ENCODE results near the gene HABP4. TPM values are rescaled to one million over a fixed set of nuclear protein-coding genes. Genes with fewer than 3 reads are reported as not detected.

HABP4 gene
- polyA plus RNA-seq, 2 donors = 3.1 to 3.2 TPM

GRCh38 chr9:96462541-96462940, 12.6 kb downstream of the HABP4 start:
- Histone ChIP-seq H3K4me1 (ENCODE audit: control insufficient read depth in 2 of 2, insufficient read depth in 2 of 2, low read length in 1 of 2) (no peaks in the 10 kb centered on the region), H3K27me3 (ENCODE audit: control insufficient read depth in 1 of 2, insufficient read depth in 2 of 2, low read length in 2 of 2) (no peaks in the 10 kb centered on the region), H3K9me3 (ENCODE audit: control insufficient read depth in 2 of 2, insufficient read depth in 1 of 2, low read depth in 1 of 2, low read length in 1 of 2) (no peaks in the 10 kb centered on the region), H3K4me3 (ENCODE audit: low read depth in 1 of 2, low read length in 2 of 2) (no peak overlapping the region), H3K36me3 (ENCODE audit: control insufficient read depth in 2 of 2, insufficient read depth in 2 of 2, low read length in 1 of 2) (peaks cover 0 to 4% of the 10 kb centered on the region in 2 donors), H3K27ac (ENCODE audit: low read depth in 2 of 2, low read length in 1 of 2) (no peak overlapping the region)
- 93 to 95% methylated on average over 6 of the region's 6 CpGs for WGBS, 2 donors

- no peak overlapping the region for H3K27ac ChIP-seq (ENCODE audit: low read depth in 2 of 2, low read length in 1 of 2)
- WGBS, 2 donors = 80 to 82% methylated on average over 6 of the region's 6 CpGs
- H3K27me3 ChIP-seq (ENCODE audit: control insufficient read depth in 1 of 2, insufficient read depth in 2 of 2, low read length in 2 of 2) = no peaks in the 10 kb centered on the region
- H3K36me3 ChIP-seq (ENCODE audit: control insufficient read depth in 2 of 2, insufficient read depth in 2 of 2, low read length in 1 of 2) = peaks cover 0 to 6% of the 10 kb centered on the region in 2 donors
- H3K4me3 ChIP-seq (ENCODE audit: low read depth in 1 of 2, low read length in 2 of 2) = no peak overlapping the region
- H3K4me1 ChIP-seq (ENCODE audit: control insufficient read depth in 2 of 2, insufficient read depth in 2 of 2, low read length in 1 of 2) = no peaks in the 10 kb centered on the region
- H3K9me3 ChIP-seq (ENCODE audit: control insufficient read depth in 2 of 2, insufficient read depth in 1 of 2, low read depth in 1 of 2, low read length in 1 of 2) = no peaks in the 10 kb centered on the region
Observed at GRCh38 chr9:96464426-96464825, 14.5 kb downstream of the HABP4 start.

DNA sequence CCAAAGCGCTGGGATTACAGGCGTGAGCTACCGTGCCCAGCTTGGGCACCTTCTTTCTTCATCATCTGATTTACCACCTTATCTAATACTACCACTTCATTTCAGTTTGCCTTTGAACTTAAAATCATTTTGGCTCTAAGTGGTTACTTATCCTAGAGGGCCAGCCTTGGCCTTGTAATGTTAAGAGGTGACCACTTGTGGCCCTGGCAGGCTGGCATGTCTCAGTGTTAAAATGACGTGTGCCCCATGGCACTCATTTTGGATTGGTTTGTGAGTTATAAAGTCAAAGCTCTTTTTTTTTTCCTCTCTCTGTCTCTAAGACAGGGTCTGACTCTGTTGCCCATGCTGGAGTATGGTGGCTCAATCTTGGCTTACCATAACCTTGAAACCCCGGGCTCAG, 17.8 kb downstream of the HABP4 start:
- Histone ChIP-seq H3K4me1 (ENCODE audit: control insufficient read depth in 2 of 2, insufficient read depth in 2 of 2, low read length in 1 of 2) (no peaks in the 10 kb centered on the region), H3K27me3 (ENCODE audit: control insufficient read depth in 1 of 2, insufficient read depth in 2 of 2, low read length in 2 of 2) (no peaks in the 10 kb centered on the region), H3K36me3 (ENCODE audit: control insufficient read depth in 2 of 2, insufficient read depth in 2 of 2, low read length in 1 of 2) (peaks cover 5 to 6% of the 10 kb centered on the region in 2 donors), H3K27ac (ENCODE audit: low read depth in 2 of 2, low read length in 1 of 2) (no peak overlapping the region), H3K9me3 (ENCODE audit: control insufficient read depth in 2 of 2, insufficient read depth in 1 of 2, low read depth in 1 of 2, low read length in 1 of 2) (no peaks in the 10 kb centered on the region), H3K4me3 (ENCODE audit: low read depth in 1 of 2, low read length in 2 of 2) (no peak overlapping the region)
- 95 to 99% methylated on average over 5 of the region's 5 CpGs for WGBS, 2 donors

- no peak overlapping the region for H3K27ac ChIP-seq (ENCODE audit: low read depth in 2 of 2, low read length in 1 of 2)
- no peak overlapping the region for H3K4me3 ChIP-seq (ENCODE audit: low read depth in 1 of 2, low read length in 2 of 2)
- H3K9me3 ChIP-seq (ENCODE audit: control insufficient read depth in 2 of 2, insufficient read depth in 1 of 2, low read depth in 1 of 2, low read length in 1 of 2) = no peaks in the 10 kb centered on the region
- H3K36me3 ChIP-seq (ENCODE audit: control insufficient read depth in 2 of 2, insufficient read depth in 2 of 2, low read length in 1 of 2) = peaks cover 5 to 8% of the 10 kb centered on the region in 2 donors
- H3K27me3 ChIP-seq (ENCODE audit: control insufficient read depth in 1 of 2, insufficient read depth in 2 of 2, low read length in 2 of 2) = no peaks in the 10 kb centered on the region
- H3K4me1 ChIP-seq (ENCODE audit: control insufficient read depth in 2 of 2, insufficient read depth in 2 of 2, low read length in 1 of 2) = no peaks in the 10 kb centered on the region
- WGBS, 2 donors = 86 to 90% methylated on average over 4 of the region's 4 CpGs
Observed at GRCh38 chr9:96476013-96476412, 26.0 kb downstream of the HABP4 start.

- Histone ChIP-seq H3K36me3 (ENCODE audit: control insufficient read depth in 2 of 2, insufficient read depth in 2 of 2, low read length in 1 of 2) (peaks cover 5 to 8% of the 10 kb centered on the region in 2 donors), H3K4me3 (ENCODE audit: low read depth in 1 of 2, low read length in 2 of 2) (no peak overlapping the region), H3K27me3 (ENCODE audit: control insufficient read depth in 1 of 2, insufficient read depth in 2 of 2, low read length in 2 of 2) (no peaks in the 10 kb centered on the region), H3K9me3 (ENCODE audit: control insufficient read depth in 2 of 2, insufficient read depth in 1 of 2, low read depth in 1 of 2, low read length in 1 of 2) (no peaks in the 10 kb centered on the region), H3K27ac (ENCODE audit: low read depth in 2 of 2, low read length in 1 of 2) (no peak overlapping the region), H3K4me1 (ENCODE audit: control insufficient read depth in 2 of 2, insufficient read depth in 2 of 2, low read length in 1 of 2) (no peaks in the 10 kb centered on the region)
- WGBS, 2 donors = 67 to 75% methylated on average over 5 of the region's 5 CpGs
Observed at GRCh38 chr9:96476591-96476990, 26.6 kb downstream of the HABP4 start.

DNA sequence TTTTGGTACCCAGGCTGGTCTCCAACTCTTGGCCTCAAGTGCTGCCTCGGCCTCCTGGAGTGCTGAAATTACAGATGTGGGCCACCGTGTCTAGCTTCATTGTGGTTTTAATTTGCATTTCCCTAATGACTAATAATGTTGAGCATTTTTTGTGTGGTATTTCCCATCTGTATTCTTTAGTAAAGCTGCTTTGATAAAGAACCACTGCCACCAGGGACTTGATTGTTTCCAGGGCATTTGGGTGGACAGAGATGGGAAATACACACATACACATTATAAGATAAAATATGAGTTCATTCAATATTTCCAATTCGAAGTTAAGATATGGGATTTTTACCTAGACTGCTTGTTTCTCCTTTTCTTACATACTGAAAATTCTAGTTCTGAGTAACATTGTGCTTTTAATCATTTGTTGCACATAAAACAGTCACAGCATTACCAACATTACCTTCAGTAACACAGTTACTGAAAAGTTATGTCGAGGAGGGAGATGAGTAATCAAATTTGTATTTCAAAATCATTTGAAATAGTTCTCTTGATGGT, 28.9 kb downstream of the HABP4 start:
- Histone ChIP-seq H3K9me3 (ENCODE audit: control insufficient read depth in 2 of 2, insufficient read depth in 1 of 2, low read depth in 1 of 2, low read length in 1 of 2) (no peaks in the 10 kb centered on the region), H3K36me3 (ENCODE audit: control insufficient read depth in 2 of 2, insufficient read depth in 2 of 2, low read length in 1 of 2) (peaks cover 0 to 4% of the 10 kb centered on the region in 2 donors), H3K4me3 (ENCODE audit: low read depth in 1 of 2, low read length in 2 of 2) (no peak overlapping the region), H3K27me3 (ENCODE audit: control insufficient read depth in 1 of 2, insufficient read depth in 2 of 2, low read length in 2 of 2) (no peaks in the 10 kb centered on the region), H3K27ac (ENCODE audit: low read depth in 2 of 2, low read length in 1 of 2) (no peak overlapping the region), H3K4me1 (ENCODE audit: control insufficient read depth in 2 of 2, insufficient read depth in 2 of 2, low read length in 1 of 2) (no peaks in the 10 kb centered on the region)
- WGBS, 2 donors = 73 to 78% methylated on average over 4 of the region's 4 CpGs

DNA sequence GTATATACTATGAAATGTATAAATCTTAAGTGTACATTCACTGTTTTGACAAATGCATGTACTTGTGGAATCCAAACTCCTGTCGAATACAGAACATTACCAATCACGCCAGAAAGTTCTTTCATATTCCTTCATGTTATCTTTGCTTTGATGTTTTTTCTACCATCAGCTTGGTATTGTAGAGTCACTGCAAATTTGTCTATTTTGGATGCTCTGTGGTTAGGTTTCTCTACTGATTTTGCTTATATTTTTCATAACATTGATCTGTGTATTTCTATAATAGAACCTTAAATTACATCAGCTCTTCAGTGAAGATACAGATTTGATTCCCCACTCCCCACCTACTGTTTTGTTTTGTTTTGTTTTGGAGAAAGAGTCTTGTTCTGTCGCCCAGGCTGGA, 30.8 kb downstream of the HABP4 start:
- Histone ChIP-seq H3K4me3 (ENCODE audit: low read depth in 1 of 2, low read length in 2 of 2) (no peak overlapping the region), H3K27ac (ENCODE audit: low read depth in 2 of 2, low read length in 1 of 2) (no peak overlapping the region), H3K27me3 (ENCODE audit: control insufficient read depth in 1 of 2, insufficient read depth in 2 of 2, low read length in 2 of 2) (no peaks in the 10 kb centered on the region), H3K36me3 (ENCODE audit: control insufficient read depth in 2 of 2, insufficient read depth in 2 of 2, low read length in 1 of 2) (peaks cover 0 to 2% of the 10 kb centered on the region in 2 donors), H3K9me3 (ENCODE audit: control insufficient read depth in 2 of 2, insufficient read depth in 1 of 2, low read depth in 1 of 2, low read length in 1 of 2) (no peaks in the 10 kb centered on the region), H3K4me1 (ENCODE audit: control insufficient read depth in 2 of 2, insufficient read depth in 2 of 2, low read length in 1 of 2) (no peaks in the 10 kb centered on the region)
- 95 to 97% methylated on average over 3 of the region's 3 CpGs for WGBS, 2 donors

- 88 to 94% methylated on average over 2 of the region's 2 CpGs for WGBS, 2 donors
- Histone ChIP-seq H3K9me3 (ENCODE audit: control insufficient read depth in 2 of 2, insufficient read depth in 1 of 2, low read depth in 1 of 2, low read length in 1 of 2) (no peaks in the 10 kb centered on the region), H3K4me1 (ENCODE audit: control insufficient read depth in 2 of 2, insufficient read depth in 2 of 2, low read length in 1 of 2) (peaks cover 0 to 2% of the 10 kb centered on the region in 2 donors), H3K27ac (ENCODE audit: low read depth in 2 of 2, low read length in 1 of 2) (no peak overlapping the region), H3K27me3 (ENCODE audit: control insufficient read depth in 1 of 2, insufficient read depth in 2 of 2, low read length in 2 of 2) (no peaks in the 10 kb centered on the region), H3K4me3 (ENCODE audit: low read depth in 1 of 2, low read length in 2 of 2) (no peak overlapping the region), H3K36me3 (ENCODE audit: control insufficient read depth in 2 of 2, insufficient read depth in 2 of 2, low read length in 1 of 2) (peaks cover 0 to 2% of the 10 kb centered on the region in 2 donors)
Observed at GRCh38 chr9:96482476-96482875, 32.5 kb downstream of the HABP4 start.

DNA sequence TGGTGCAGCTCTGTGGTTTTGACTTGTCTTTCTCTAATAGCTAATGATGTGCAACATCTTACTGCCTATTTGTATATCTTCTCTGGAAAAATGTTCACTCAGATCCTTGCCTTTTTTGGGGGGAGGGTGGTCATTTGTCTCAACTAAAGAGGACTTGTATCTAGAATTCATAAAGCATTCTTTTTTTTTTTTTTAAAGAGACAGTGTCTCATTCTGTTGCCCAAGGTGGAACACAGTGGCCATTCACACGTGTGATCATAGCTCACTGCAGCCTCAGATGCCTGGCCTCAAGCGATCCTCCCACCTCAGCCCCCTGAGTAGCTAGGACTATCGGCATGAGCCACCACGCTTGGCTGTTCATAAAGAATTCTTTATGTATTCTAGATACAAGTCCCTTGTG, 33.2 kb downstream of the HABP4 start:
- H3K4me1 ChIP-seq (ENCODE audit: control insufficient read depth in 2 of 2, insufficient read depth in 2 of 2, low read length in 1 of 2) = peaks cover 0 to 2% of the 10 kb centered on the region in 2 donors
- 94 to 98% methylated on average over 4 of the region's 4 CpGs for WGBS, 2 donors
- no peak overlapping the region for H3K4me3 ChIP-seq (ENCODE audit: low read depth in 1 of 2, low read length in 2 of 2)
- no peaks in the 10 kb centered on the region for H3K27me3 ChIP-seq (ENCODE audit: control insufficient read depth in 1 of 2, insufficient read depth in 2 of 2, low read length in 2 of 2)
- no peaks in the 10 kb centered on the region for H3K9me3 ChIP-seq (ENCODE audit: control insufficient read depth in 2 of 2, insufficient read depth in 1 of 2, low read depth in 1 of 2, low read length in 1 of 2)
- H3K36me3 ChIP-seq (ENCODE audit: control insufficient read depth in 2 of 2, insufficient read depth in 2 of 2, low read length in 1 of 2) = peaks cover 0 to 2% of the 10 kb centered on the region in 2 donors
- H3K27ac ChIP-seq (ENCODE audit: low read depth in 2 of 2, low read length in 1 of 2) = no peak overlapping the region

DNA sequence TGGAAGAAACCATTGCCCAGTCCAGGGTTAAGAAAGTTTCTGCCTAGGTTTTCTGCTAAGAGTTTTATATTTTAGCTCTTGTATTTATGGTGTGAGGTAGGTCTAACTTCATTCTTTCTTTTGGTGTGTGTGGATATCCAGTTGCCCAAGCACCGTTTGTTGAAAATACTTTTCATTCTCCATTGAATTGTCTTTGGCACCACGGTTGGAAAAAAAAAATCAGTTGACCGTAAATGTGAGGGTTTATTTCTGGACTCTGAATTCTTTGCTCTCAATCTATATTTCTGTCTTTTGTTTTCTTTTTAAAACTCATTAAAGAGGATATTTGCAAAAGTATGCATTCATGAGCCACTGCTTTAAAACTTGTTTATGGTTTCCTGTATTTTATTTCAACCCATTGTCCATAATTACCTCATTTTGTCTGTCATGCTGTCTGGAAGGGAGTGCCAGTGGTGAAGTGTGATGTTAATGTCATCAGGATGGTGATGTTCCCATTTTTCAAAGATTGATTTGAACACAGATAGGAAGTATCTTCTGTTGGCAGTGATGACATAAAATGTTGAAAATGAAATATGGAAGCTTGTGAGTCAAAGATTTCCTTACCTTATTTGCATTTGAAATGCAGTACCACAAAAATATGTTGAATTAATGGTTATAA, 33.9 kb downstream of the HABP4 start:
- Histone ChIP-seq H3K27ac (ENCODE audit: low read depth in 2 of 2, low read length in 1 of 2) (no peak overlapping the region), H3K36me3 (ENCODE audit: control insufficient read depth in 2 of 2, insufficient read depth in 2 of 2, low read length in 1 of 2) (peaks cover 0 to 7% of the 10 kb centered on the region in 2 donors), H3K4me3 (ENCODE audit: low read depth in 1 of 2, low read length in 2 of 2) (no peak overlapping the region), H3K27me3 (ENCODE audit: control insufficient read depth in 1 of 2, insufficient read depth in 2 of 2, low read length in 2 of 2) (no peaks in the 10 kb centered on the region), H3K4me1 (ENCODE audit: control insufficient read depth in 2 of 2, insufficient read depth in 2 of 2, low read length in 1 of 2) (peaks cover 0 to 2% of the 10 kb centered on the region in 2 donors), H3K9me3 (ENCODE audit: control insufficient read depth in 2 of 2, insufficient read depth in 1 of 2, low read depth in 1 of 2, low read length in 1 of 2) (no peaks in the 10 kb centered on the region)
- 51 to 52% methylated on average over 3 of the region's 3 CpGs for WGBS, 2 donors
